ENCODE data around the gene BATF.

BATF gene

DNA sequence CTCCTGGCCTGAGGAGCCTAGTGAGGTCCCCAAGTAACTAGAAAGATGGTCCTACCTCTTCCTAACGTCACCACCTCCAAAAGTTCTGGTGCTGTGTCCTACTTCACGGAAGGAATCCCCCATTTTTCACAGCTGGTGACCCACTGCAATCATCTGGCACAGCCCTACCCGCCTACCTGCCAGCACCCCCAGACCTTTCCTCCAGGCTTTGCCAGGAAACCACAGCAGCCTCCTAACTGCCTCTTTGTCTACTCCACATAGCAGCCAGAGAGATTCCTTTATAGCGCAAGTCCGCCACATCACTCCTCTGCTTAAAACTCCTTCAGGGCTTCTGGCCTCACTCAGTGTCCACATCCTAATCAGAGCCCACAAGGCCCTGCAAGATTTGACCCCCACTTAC is 42.8 kb downstream of the BATF start:
- TF ChIP-seq, protein P1, sequence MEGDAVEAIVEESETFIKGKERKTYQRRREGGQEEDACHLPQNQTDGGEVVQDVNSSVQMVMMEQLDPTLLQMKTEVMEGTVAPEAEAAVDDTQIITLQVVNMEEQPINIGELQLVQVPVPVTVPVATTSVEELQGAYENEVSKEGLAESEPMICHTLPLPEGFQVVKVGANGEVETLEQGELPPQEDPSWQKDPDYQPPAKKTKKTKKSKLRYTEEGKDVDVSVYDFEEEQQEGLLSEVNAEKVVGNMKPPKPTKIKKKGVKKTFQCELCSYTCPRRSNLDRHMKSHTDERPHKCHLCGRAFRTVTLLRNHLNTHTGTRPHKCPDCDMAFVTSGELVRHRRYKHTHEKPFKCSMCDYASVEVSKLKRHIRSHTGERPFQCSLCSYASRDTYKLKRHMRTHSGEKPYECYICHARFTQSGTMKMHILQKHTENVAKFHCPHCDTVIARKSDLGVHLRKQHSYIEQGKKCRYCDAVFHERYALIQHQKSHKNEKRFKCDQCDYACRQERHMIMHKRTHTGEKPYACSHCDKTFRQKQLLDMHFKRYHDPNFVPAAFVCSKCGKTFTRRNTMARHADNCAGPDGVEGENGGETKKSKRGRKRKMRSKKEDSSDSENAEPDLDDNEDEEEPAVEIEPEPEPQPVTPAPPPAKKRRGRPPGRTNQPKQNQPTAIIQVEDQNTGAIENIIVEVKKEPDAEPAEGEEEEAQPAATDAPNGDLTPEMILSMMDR (IDR thresholded peaks at IDR 0.05; ENCODE audit: insufficient read depth, low read length, poor library complexity, severe bottlenecking) = no peak
- H3K27me3 ChIP-seq (replicated peaks; ENCODE audit: control insufficient read depth, insufficient read depth, low read length) = no peaks in the 10 kb centered on the region
- no peaks in the 10 kb centered on the region for H3K36me3 ChIP-seq (ENCODE audit: control insufficient read depth, insufficient read depth, low read length)

DNA sequence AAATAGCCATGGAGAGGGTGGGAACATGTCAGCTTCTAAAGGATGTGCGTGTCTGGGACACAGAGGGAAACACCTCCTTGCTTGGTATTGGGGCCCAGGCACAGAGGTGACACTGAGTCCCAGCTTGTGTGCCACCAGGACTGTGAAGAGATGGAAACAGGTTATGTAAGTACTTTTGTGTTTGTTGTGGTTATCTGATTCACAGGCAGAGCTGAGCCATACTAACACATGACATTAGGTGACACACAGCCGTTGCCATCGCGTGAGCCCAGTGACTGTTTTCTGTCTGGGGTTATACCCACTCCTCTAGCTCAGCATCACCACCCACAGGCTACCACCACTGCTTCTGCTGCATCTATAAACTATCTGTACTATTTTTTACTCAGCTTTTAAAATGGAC is 44.1 kb downstream of the BATF start:
- TF ChIP-seq, protein P1 (IDR thresholded peaks at IDR 0.05; ENCODE audit: insufficient read depth, low read length, poor library complexity, severe bottlenecking) = no peak
- Histone ChIP-seq H3K36me3 (ENCODE audit: control insufficient read depth, insufficient read depth, low read length) (no peaks in the 10 kb centered on the region), H3K27me3 (replicated peaks; ENCODE audit: control insufficient read depth, insufficient read depth, low read length) (no peaks in the 10 kb centered on the region), H3K4me3 (replicated peaks; ENCODE audit: low read depth, low read length) (no peak overlapping the region)
- no peak for DNase-seq (ENCODE audit: extremely low read depth, insufficient read length)

More for the DNA sequence above, 42.8 kb downstream of the BATF start:
- no peak for DNase-seq (ENCODE audit: extremely low read depth, insufficient read length)
- no peak overlapping the region for H3K4me3 ChIP-seq (replicated peaks; ENCODE audit: low read depth, low read length)

DNA sequence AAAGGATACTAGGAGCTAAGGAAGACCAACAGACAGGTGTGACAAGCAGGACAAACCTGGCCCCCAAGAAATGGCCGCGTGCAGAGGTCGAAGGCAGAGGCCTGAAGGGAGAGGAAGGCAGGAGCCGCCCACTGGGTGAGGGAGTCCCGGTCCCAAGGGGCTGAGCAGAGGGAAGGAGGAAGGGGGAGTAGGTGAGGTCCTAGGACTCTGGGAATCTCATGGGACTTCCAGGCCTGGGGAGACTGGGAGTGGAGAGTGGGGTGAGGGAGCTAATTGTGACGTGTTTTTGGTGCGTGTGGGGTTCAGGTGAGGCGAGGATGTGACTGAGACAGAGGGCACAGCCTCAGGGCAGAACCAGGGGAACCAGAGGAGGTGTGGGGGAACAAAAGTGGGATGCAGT is 44.5 kb downstream of the BATF start:
- H3K4me3 ChIP-seq (replicated peaks; ENCODE audit: low read depth, low read length) = no peak overlapping the region
- DNase-seq (ENCODE audit: extremely low read depth, insufficient read length) = no peak
- TF ChIP-seq, protein P1 (IDR thresholded peaks at IDR 0.05; ENCODE audit: insufficient read depth, low read length, poor library complexity, severe bottlenecking) = no peak
- H3K27me3 ChIP-seq (replicated peaks; ENCODE audit: control insufficient read depth, insufficient read depth, low read length) = no peaks in the 10 kb centered on the region
- H3K36me3 ChIP-seq (ENCODE audit: control insufficient read depth, insufficient read depth, low read length) = no peaks in the 10 kb centered on the region

DNA sequence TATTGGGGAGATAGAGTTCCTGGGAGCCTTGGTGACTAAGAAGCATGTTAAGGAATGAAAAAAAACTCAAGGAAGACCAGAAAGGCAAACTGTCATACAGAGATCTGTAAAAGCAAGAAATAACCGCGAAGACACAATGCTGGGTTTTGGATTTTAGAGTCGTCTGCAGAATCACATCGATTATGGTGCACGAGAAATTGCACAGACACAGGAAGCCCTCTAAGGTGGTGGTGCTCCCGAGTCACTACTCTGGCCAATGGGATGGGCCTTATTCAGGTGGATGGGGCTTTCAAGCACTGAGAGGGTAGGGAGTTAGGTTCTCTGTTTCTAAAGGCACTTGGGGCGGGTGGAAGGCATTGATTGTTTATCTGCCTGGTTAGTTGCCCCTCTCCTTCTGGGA is 45.9 kb downstream of the BATF start:
- DNase-seq (ENCODE audit: extremely low read depth, insufficient read length) = no peak
- H3K27me3 ChIP-seq (replicated peaks; ENCODE audit: control insufficient read depth, insufficient read depth, low read length) = no peaks in the 10 kb centered on the region
- no peaks in the 10 kb centered on the region for H3K36me3 ChIP-seq (ENCODE audit: control insufficient read depth, insufficient read depth, low read length)
- TF ChIP-seq, protein P1 (IDR thresholded peaks at IDR 0.05; ENCODE audit: insufficient read depth, low read length, poor library complexity, severe bottlenecking) = no peak
- no peak overlapping the region for H3K4me3 ChIP-seq (replicated peaks; ENCODE audit: low read depth, low read length)

DNA sequence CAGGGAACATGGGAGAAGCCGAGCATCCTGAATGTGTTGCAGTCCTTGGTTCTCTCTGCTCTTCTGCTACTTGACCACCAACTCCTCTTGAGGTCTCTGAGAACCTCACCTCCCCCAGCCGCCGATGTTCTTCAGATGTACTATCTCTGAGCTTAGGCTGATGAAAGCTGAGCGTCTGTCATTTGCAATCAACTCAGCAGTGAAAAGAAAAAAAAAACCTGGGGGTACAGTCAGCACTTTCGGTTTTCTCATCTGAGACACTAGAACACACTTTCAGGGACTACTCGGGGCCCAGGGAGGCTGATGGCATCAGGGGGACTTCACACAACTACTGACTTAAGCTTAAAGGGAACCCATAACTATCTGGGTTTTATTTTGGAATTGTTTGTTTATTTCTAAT is 46.5 kb downstream of the BATF start:
- H3K36me3 ChIP-seq (ENCODE audit: control insufficient read depth, insufficient read depth, low read length) = no peaks in the 10 kb centered on the region
- no peak for DNase-seq (ENCODE audit: extremely low read depth, insufficient read length)
- H3K27me3 ChIP-seq (replicated peaks; ENCODE audit: control insufficient read depth, insufficient read depth, low read length) = no peaks in the 10 kb centered on the region
- TF ChIP-seq, protein P1 (IDR thresholded peaks at IDR 0.05; ENCODE audit: insufficient read depth, low read length, poor library complexity, severe bottlenecking) = no peak
- H3K4me3 ChIP-seq (replicated peaks; ENCODE audit: low read depth, low read length) = no peak overlapping the region

DNA sequence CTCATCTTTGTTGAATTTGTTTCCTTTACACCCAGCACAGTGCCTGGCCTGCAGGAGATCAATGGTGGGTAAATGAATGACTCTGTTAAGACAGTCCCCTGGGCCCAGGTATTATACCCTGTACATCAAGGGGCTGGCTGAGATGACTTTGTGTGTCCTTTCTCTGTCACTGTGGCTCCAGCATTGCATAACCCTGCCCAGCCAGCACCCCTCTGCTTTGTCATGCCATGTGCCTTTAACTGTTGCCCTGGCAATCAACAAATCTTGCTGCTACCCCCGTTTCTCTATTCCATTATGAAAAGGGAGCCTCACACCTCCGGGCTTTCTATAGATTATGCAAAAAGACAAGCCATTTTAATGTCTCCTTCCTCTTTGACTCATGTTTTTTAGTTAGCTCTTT is 48.5 kb downstream of the BATF start:
- no peaks in the 10 kb centered on the region for H3K27me3 ChIP-seq (replicated peaks; ENCODE audit: control insufficient read depth, insufficient read depth, low read length)
- H3K36me3 ChIP-seq (ENCODE audit: control insufficient read depth, insufficient read depth, low read length) = no peaks in the 10 kb centered on the region
- no peak overlapping the region for H3K4me3 ChIP-seq (replicated peaks; ENCODE audit: low read depth, low read length)
- DNase-seq (ENCODE audit: extremely low read depth, insufficient read length) = no peak
- TF ChIP-seq, protein P1 (IDR thresholded peaks at IDR 0.05; ENCODE audit: insufficient read depth, low read length, poor library complexity, severe bottlenecking) = no peak
